Stomach (tissue), 4 donors: ENCODE results near the gene MTNR1B.

ENCODE experiments used
- CTCF ChIP-seq, 7 experiments: fragments of 450-650 bp in 4 of 7; fragments of 200-600 bp in 3 of 7; sonication (generic) in 3 of 7; IDR thresholded peaks; one replicate each; pipeline ENCODE4 v1.5.1; 2016 to 2019; ENCODE audit warnings: antibody characterized with exemption in 7 of 7, control low read depth in 2 of 7, mild to moderate bottlenecking in 1 of 7
- POLR2A ChIP-seq, 4 donors: fragments of 450-650 bp; IDR thresholded peaks; one replicate each; pipeline ENCODE4 v1.6.1; 2016; ENCODE audit warnings: antibody characterized with exemption in 4 of 4, control low read depth in 2 of 4, mild to moderate bottlenecking in 1 of 4, moderate library complexity in 1 of 4

- TF ChIP-seq POLR2A (IDR thresholded peaks at IDR 0.05) = no peak
- no peak for TF ChIP-seq CTCF (IDR thresholded peaks at IDR 0.05)
These were observed 47.1 kb downstream of the MTNR1B start for GRCh38 chr11:93016595-93016994.
